H1 (cell line): ENCODE measurements around the gene TCF7L1. TPM values are rescaled to one million over a fixed set of nuclear protein-coding genes. Genes with fewer than 3 reads are reported as not detected.
A peak's percentile ranks its signal among the peaks of the same experiment; 100 is the strongest.

ENCODE experiments used
- CTCF ChIA-PET: fragments of 300-600 bp; sonication (Branson Sonifier 250); formaldehyde crosslinking; loops from one replicate; lab custom pipeline; 2021; ENCODE audit not compliant: partially characterized antibody; lab: Charles Lee
- POLR2A ChIA-PET: fragments of 300-600 bp; sonication (Branson Sonifier 250); formaldehyde crosslinking; loops from one replicate; lab custom pipeline; 2021; ENCODE audit warnings: inconsistent platforms; ENCODE audit not compliant: partially characterized antibody; lab: Charles Lee
- DNase-seq, 2 experiments: peaks; one replicate each; pipeline versions ENCODE4 v3.0.0 to v3.0.0-alpha.2; 2010 to 2022; ENCODE audit warnings: low spot score in 2 of 2, low read depth in 1 of 2, mixed read lengths in 1 of 2
- FAIRE-seq: peaks from 2 replicates; lab custom pipeline; 2011; peaks lifted over from hg19 to GRCh38; lab: Jason Lieb, UNC
- H2AFZ ChIP-seq: 2 replicates; pipeline ENCODE4 v1.8.1; 2012; ENCODE audit warnings: low read length, inconsistent platforms
- H2AK5ac ChIP-seq: 2 replicates; pipeline ENCODE4 v1.6.1; 2013; ENCODE audit warnings: low read depth, low read length
- H2BK120ac ChIP-seq: replicated peaks from 2 replicates; pipeline ENCODE3; 2013; ENCODE audit warnings: low read depth, low read length, inconsistent platforms
- H2BK12ac ChIP-seq: 2 replicates; pipeline ENCODE4 v1.6.1; 2013; ENCODE audit warnings: low read depth, low read length
- H2BK15ac ChIP-seq: 2 replicates; pipeline ENCODE4 v1.6.1; 2013; ENCODE audit warnings: low read length
- H2BK20ac ChIP-seq: 2 replicates; pipeline ENCODE4 v1.6.1; 2013; ENCODE audit warnings: low read length
- H2BK5ac ChIP-seq: 2 replicates; pipeline ENCODE4 v1.6.1; 2013; ENCODE audit warnings: low read depth, low read length
- H3K14ac ChIP-seq: 2 replicates; pipeline ENCODE4 v1.6.1; 2013; ENCODE audit warnings: inconsistent platforms; ENCODE audit not compliant: insufficient read length
- H3K18ac ChIP-seq: 2 replicates; pipeline ENCODE4 v1.6.1; 2013; ENCODE audit warnings: low read length; ENCODE audit errors: extremely low read depth
- H3K23ac ChIP-seq: 2 replicates; pipeline ENCODE4 v1.6.1; 2013; ENCODE audit warnings: inconsistent platforms; ENCODE audit not compliant: insufficient read length
- H3K23me2 ChIP-seq: 2 replicates; pipeline ENCODE4 v1.6.1; 2013; ENCODE audit warnings: low read depth, low read length
- H3K27ac ChIP-seq: 2 replicates; pipeline ENCODE4 v1.6.1; 2011; ENCODE audit warnings: low read depth, low read length, inconsistent platforms
- H3K27me3 ChIP-seq, 4 experiments: replicated peaks in 1 of 4; 1 replicate in 1 of 4; 2 replicates in 3 of 4; pipeline versions ENCODE4 v1.6.1 to v1.8.1; 2011 to 2013; ENCODE audit warnings: low read length in 3 of 4, mild to moderate bottlenecking in 3 of 4, inconsistent platforms in 2 of 4, mixed read lengths in 2 of 4, moderate library complexity in 1 of 4; ENCODE audit not compliant: control insufficient read depth in 3 of 4, insufficient read depth in 3 of 4; ENCODE audit errors: extremely low read depth in 1 of 4
- H3K36me3 ChIP-seq, 4 experiments: 2 replicates each; pipeline versions ENCODE4 v1.6.1 to v1.8.1; 2011 to 2013; ENCODE audit warnings: mild to moderate bottlenecking in 4 of 4, low read length in 3 of 4, moderate library complexity in 2 of 4, control low read depth in 1 of 4, inconsistent platforms in 1 of 4; ENCODE audit not compliant: insufficient read depth in 4 of 4, control insufficient read depth in 2 of 4
- H3K4ac ChIP-seq: replicated peaks from 2 replicates; pipeline ENCODE3; 2013; ENCODE audit warnings: low read length, low read depth, mixed read lengths, inconsistent platforms; ENCODE audit not compliant: insufficient read length
- H3K4me1 ChIP-seq, 4 experiments: replicated peaks in 1 of 4; 1 replicate in 1 of 4; 2 replicates in 3 of 4; pipeline versions ENCODE4 v1.6.1 to v1.8.1; 2011 to 2013; ENCODE audit warnings: low read length in 3 of 4, inconsistent platforms in 2 of 4, mixed read lengths in 1 of 4; ENCODE audit not compliant: insufficient read depth in 4 of 4, control insufficient read depth in 3 of 4
- H3K4me2 ChIP-seq, 2 experiments: 2 replicates each; pipeline versions ENCODE4 v1.6.1 to v1.8.1; 2011 to 2013; ENCODE audit warnings: low read depth in 2 of 2, low read length in 2 of 2, control low read depth in 1 of 2, inconsistent platforms in 1 of 2, mild to moderate bottlenecking in 1 of 2; ENCODE audit not compliant: insufficient read depth in 1 of 2
- H3K4me3 ChIP-seq, 4 experiments: fragments of 200-600, 300-600 bp in 1 of 4; sonication (generic), shearing (Covaris generic), sonication (Bioruptor Twin) in 1 of 4; 2 replicates each; pipeline versions ENCODE4 v1.5.1 to v1.8.1; 2011 to 2016; ENCODE audit warnings: low read length in 4 of 4, low read depth in 3 of 4, control low read depth in 2 of 4, inconsistent platforms in 2 of 4, mild to moderate bottlenecking in 2 of 4, mixed read lengths in 1 of 4, moderate library complexity in 1 of 4; ENCODE audit not compliant: insufficient read depth in 2 of 4; ENCODE audit errors: extremely low read depth in 1 of 4
- H3K56ac ChIP-seq: replicated peaks from 2 replicates; pipeline ENCODE3; 2013; ENCODE audit warnings: low read depth, mild to moderate bottlenecking, mixed read lengths, low read length, inconsistent platforms; ENCODE audit not compliant: insufficient read length
- H3K79me1 ChIP-seq: 2 replicates; pipeline ENCODE4 v1.6.1; 2013; ENCODE audit warnings: low read depth, low read length, control low read depth
- H3K79me2 ChIP-seq, 2 experiments: 2 replicates each; pipeline versions ENCODE4 v1.6.1 to v1.8.1; 2012 to 2013; ENCODE audit warnings: low read length in 2 of 2, mild to moderate bottlenecking in 2 of 2, inconsistent platforms in 1 of 2; ENCODE audit not compliant: insufficient read depth in 2 of 2, control insufficient read depth in 1 of 2
- H3K9ac ChIP-seq, 4 experiments: replicated peaks in 1 of 4; 1 replicate in 1 of 4; 2 replicates in 3 of 4; pipeline versions ENCODE4 v1.6.1 to v1.8.1; 2011 to 2013; ENCODE audit warnings: low read depth in 3 of 4, low read length in 3 of 4, control low read depth in 2 of 4, mild to moderate bottlenecking in 2 of 4, moderate library complexity in 2 of 4, inconsistent platforms in 1 of 4; ENCODE audit errors: extremely low read depth in 1 of 4
- H3K9me3 ChIP-seq, 2 experiments: 2 replicates each; pipeline versions ENCODE4 v1.6.1 to v1.8.1; 2012 to 2013; ENCODE audit warnings: mild to moderate bottlenecking in 2 of 2, moderate library complexity in 2 of 2, control low read depth in 1 of 2, inconsistent platforms in 1 of 2, low read depth in 1 of 2, low read length in 1 of 2, mixed read lengths in 1 of 2; ENCODE audit not compliant: insufficient read depth in 2 of 2
- H4K20me1 ChIP-seq, 2 experiments: replicated peaks in 1 of 2; 2 replicates each; pipeline versions ENCODE3 to v1.8.1; 2011 to 2013; ENCODE audit warnings: inconsistent platforms in 2 of 2, low read length in 2 of 2, mild to moderate bottlenecking in 1 of 2; ENCODE audit not compliant: insufficient read depth in 2 of 2, control insufficient read depth in 1 of 2
- H4K5ac ChIP-seq: 2 replicates; pipeline ENCODE4 v1.6.1; 2013; ENCODE audit warnings: low read length, low read depth, mixed read lengths, inconsistent platforms; ENCODE audit not compliant: insufficient read length
- H4K8ac ChIP-seq: 2 replicates; pipeline ENCODE4 v1.8.0; 2013; ENCODE audit warnings: mild to moderate bottlenecking, moderate library complexity, low read length, inconsistent platforms; ENCODE audit not compliant: insufficient read depth; ENCODE audit errors: extremely low read depth
- H4K91ac ChIP-seq: replicated peaks from 2 replicates; pipeline ENCODE3; 2013; ENCODE audit warnings: low read length, mixed read lengths, inconsistent platforms; ENCODE audit not compliant: insufficient read length
- JUN ChIP-seq: IDR thresholded peaks from 2 replicates; pipeline ENCODE4 v1.6.1; 2011; ENCODE audit warnings: low read depth, mild to moderate bottlenecking, improper control_type of control experiment, low read length
- MAFK ChIP-seq: IDR thresholded peaks from 2 replicates; pipeline ENCODE4 v1.6.1; 2012; ENCODE audit warnings: low read depth, mild to moderate bottlenecking, improper control_type of control experiment, low read length
- NANOG ChIP-seq: IDR thresholded peaks from 2 replicates; pipeline ENCODE4 v1.6.1; 2011; ENCODE audit warnings: low read length, low read depth, mild to moderate bottlenecking, inconsistent platforms; ENCODE audit not compliant: insufficient read depth, poor library complexity, severe bottlenecking
- RBBP5 ChIP-seq: IDR thresholded peaks from 2 replicates; pipeline ENCODE4 v1.7.1; 2012; ENCODE audit warnings: low read depth, mild to moderate bottlenecking, inconsistent platforms, low read length, moderate library complexity, borderline replicate concordance
- SP4 ChIP-seq: IDR thresholded peaks from 2 replicates; pipeline ENCODE4 v1.6.1; 2012; ENCODE audit warnings: low read length, inconsistent platforms
- WGBS, 2 experiments: shearing (Covaris generic) in 1 of 2; methylation state at CpG; one replicate each; pipeline versions ENCODE4 v1.1.6 to v1.1.7; 2013 to 2015; ENCODE audit warnings: low lambda C conversion rate in 2 of 2, mixed read lengths in 2 of 2, inconsistent platforms in 1 of 2, low coverage in 1 of 2, missing lambda C conversion rate in 1 of 2; ENCODE audit not compliant: insufficient replicate concordance in 2 of 2, insufficient coverage in 1 of 2, insufficient read length in 1 of 2; ENCODE audit errors: extremely low coverage in 1 of 2, missing lambda C conversion rate in 1 of 2; 5-methylcytosine and 5-hydroxymethylcytosine counted together
- polyA plus RNA-seq, 7 experiments: library from polyadenylated mRNA; depleted of rRNA in 3 of 7; stranded (reverse) in 5 of 7; unstranded in 2 of 7; fragments of >200 nt in 5 of 7; fragments of 200-250 nt in 2 of 7; gene quantifications; 1 replicate in 5 of 7; 2 replicates in 1 of 7; 4 replicates in 1 of 7; pipeline versions ENCODE4 v1.2.1 to v1.2.3, GENCODE V29; 2011 to 2013; ENCODE audit warnings: missing spikeins in 2 of 7, mixed read lengths in 2 of 7
- total RNA-seq: library from RNA; stranded (reverse); fragmentation: NEBNext Ultra II Directional; extraction: Animal tissue kit (Norgen Biotek cat#: 25700); gene quantifications from 2 replicates; pipeline ENCODE4 v1.2.1, GENCODE V29; 2021

Gene TCF7L1
- total and polyA plus RNA-seq, 2 of the 8 experiments (the other 6 are each of a cell fraction or from before 2014, with no cell fraction given) = 27.5 to 108 TPM

GRCh38 chr2:85185431-85185940 lies 52.3 kb downstream of the TCF7L1 start:
- Histone ChIP-seq H3K4me1 (peaks cover 9 to 18% (median 11%) of the 10 kb centered on the region in 4 experiments), H2BK5ac (peak overlapping the region; percentile 9; the same call in 1 of the 2 replicates), H2AFZ (no peak overlapping the region), H3K79me2 (peaks cover 21 to 96% of the 10 kb centered on the region in 2 experiments), H2BK20ac (no peak overlapping the region), H3K18ac (no peak overlapping the region), H3K56ac (no peak overlapping the region), H3K9ac (no peak overlapping the region), H2BK120ac (no peak overlapping the region), H2AK5ac (0 out of 2 replicates have a peak overlapping the region, but pooled peaks have one; percentile 34), H4K5ac (no peak overlapping the region), H3K36me3 (peaks cover 2 to 5% (median 3%) of the 10 kb centered on the region in 4 experiments; a peak in 3 of 8 replicates), H3K4ac (no peak overlapping the region), H3K4me3 (no peak overlapping the region), H4K20me1 (peaks cover 38 to 53% of the 10 kb centered on the region in 2 experiments), H3K79me1 (peaks cover 29% of the 10 kb centered on the region), H4K91ac (no peak overlapping the region), H2BK12ac (no peak overlapping the region), H3K9me3 (no peaks in the 10 kb centered on the region), H3K23ac (no peak overlapping the region), H4K8ac (no peak overlapping the region), H3K23me2 (no peaks in the 10 kb centered on the region), H3K14ac (no peak overlapping the region), H3K27me3 (no peaks in the 10 kb centered on the region), H3K27ac (no peak overlapping the region), H3K4me2 (no peak overlapping the region), H2BK15ac (no peak overlapping the region)
- ChIA-PET POLR2A (interaction anchor here (1.0 to 1.6 kb wide), 8 partner anchors 9 to 70 kb away, joined by 3 to 6 read pairs (median 4); no protein-coding TSS in a partner anchor), CTCF (interaction anchor here (0.6 to 15.2 kb wide), 32 partner anchors 10 to 179 kb away, joined by 3 to 218 read pairs (median 9); partner anchors contain the start of gene TCF7L1)
- DNase-seq (no peak), FAIRE-seq (no peak)
- TF ChIP-seq MAFK (no peak), SP4 (no peak), NANOG (no peak), RBBP5 (no peak), JUN (no peak)
- 87% methylated on average over 6 of the region's 7 CpGs; no CpG with 5 or more reads in 1 of the 2 experiments for WGBS, 2 experiments
